Endometrium (tissue), 2 donors: Measurements from ENCODE around the gene PKD1L1.
"Not testable (repeated sequence)": the region's sequence is repeated elsewhere in the genome, so short reads cannot be mapped to it uniquely, and the experiment has no call there.

Experiments
- FAIRE-seq: peaks from 2 replicates; lab custom pipeline; 2012; peaks lifted over from hg19 to GRCh38; lab: Jason Lieb, UNC
- donor health status: control.
- donor health status: control.

The PKD1L1 gene

GRCh38 chr7:47818796-47819606 is 129.3 kb downstream of the PKD1L1 start:
- FAIRE-seq, result peak; percentile 96

GRCh38 chr7:47817917-47818316 is 130.3 kb downstream of the PKD1L1 start:
- no peak for FAIRE-seq

GRCh38 chr7:47816647-47817046 is 131.6 kb downstream of the PKD1L1 start:
- no peak for FAIRE-seq

- no peak for FAIRE-seq
Observed at GRCh38 chr7:47815867-47816266, 132.4 kb downstream of the PKD1L1 start.

- FAIRE-seq, result no peak
Observed at GRCh38 chr7:47814905-47815613, 133.2 kb downstream of the PKD1L1 start.

GRCh38 chr7:47813620-47814260 is 134.5 kb downstream of the PKD1L1 start:
- no peak for FAIRE-seq

GRCh38 chr7:47812429-47813136 is 135.7 kb downstream of the PKD1L1 start:
- FAIRE-seq, result no peak

GRCh38 chr7:47811632-47812380 is 136.5 kb downstream of the PKD1L1 start:
- FAIRE-seq, result no peak

- no peak for FAIRE-seq
Observed at GRCh38 chr7:47809387-47809786, 138.9 kb downstream of the PKD1L1 start.

- FAIRE-seq, result no peak
Observed at GRCh38 chr7:47808321-47808720, 139.9 kb downstream of the PKD1L1 start.

- FAIRE-seq, result no peak
Observed at GRCh38 chr7:47807756-47808155, 140.5 kb downstream of the PKD1L1 start.

- FAIRE-seq, result no peak
Observed at GRCh38 chr7:47807126-47807525, 141.1 kb downstream of the PKD1L1 start.

- FAIRE-seq, result no peak
Observed at GRCh38 chr7:47806701-47807103, 141.6 kb downstream of the PKD1L1 start.

- FAIRE-seq, result no peak
Observed at GRCh38 chr7:47804767-47805545, 143.3 kb downstream of the PKD1L1 start.

GRCh38 chr7:47803846-47804245 is 144.4 kb downstream of the PKD1L1 start:
- FAIRE-seq, result no peak

- FAIRE-seq, result no peak
Observed at GRCh38 chr7:47803025-47803424, 145.2 kb downstream of the PKD1L1 start.

GRCh38 chr7:47801423-47801822 is 146.8 kb downstream of the PKD1L1 start:
- FAIRE-seq, result no peak

- FAIRE-seq, result no peak
Observed at GRCh38 chr7:47799524-47799923, 148.7 kb downstream of the PKD1L1 start.

- no peak for FAIRE-seq
Observed at GRCh38 chr7:47796347-47796746, 151.9 kb downstream of the PKD1L1 start.

- no peak for FAIRE-seq
Observed at GRCh38 chr7:47795631-47796030, 152.6 kb downstream of the PKD1L1 start.

GRCh38 chr7:47795126-47795525 is 153.1 kb downstream of the PKD1L1 start:
- not testable (repeated sequence) for FAIRE-seq
